K562 (cell line): ENCODE measurements around the gene SETDB1. TPM values are rescaled to one million over a fixed set of nuclear protein-coding genes. Genes with fewer than 3 reads are reported as not detected.

Experiments used
- ARID4B ChIP-seq: sonication (generic); formaldehyde crosslinking; IDR thresholded peaks from 2 replicates; pipeline ENCODE4 v1.8.0; 2022; ENCODE audit warnings: mild to moderate bottlenecking, missing genetic modification reagents
- BRCA1 ChIP-seq, 2 experiments: fragments of 450-650 bp in 1 of 2; sonication (generic) in 1 of 2; formaldehyde crosslinking in 1 of 2; IDR thresholded peaks; 2 replicates each; pipeline versions ENCODE4 v1.5.0 to v1.6.1; 2017 to 2020; ENCODE audit warnings: mild to moderate bottlenecking in 1 of 2, missing genetic modification reagents in 1 of 2
- C11orf30 ChIP-seq: fragments of 450-650 bp; IDR thresholded peaks from 2 replicates; pipeline ENCODE4 v1.6.1; 2016; ENCODE audit warnings: low read depth, mild to moderate bottlenecking
- HIVEP1 ChIP-seq: fragments of 250-450 bp; sonication (Bioruptor Pico); IDR thresholded peaks from 2 replicates; pipeline ENCODE4 v1.4.0; 2020; ENCODE audit warnings: mild to moderate bottlenecking
- JUN ChIP-seq, 2 experiments: sonication (generic) in 1 of 2; formaldehyde crosslinking in 1 of 2; IDR thresholded peaks; 2 replicates each; pipeline versions ENCODE4 v1.6.1 to v1.8.0; 2012 to 2022; ENCODE audit warnings: borderline replicate concordance in 2 of 2, mild to moderate bottlenecking in 2 of 2, improper control_type of control experiment in 1 of 2, low read depth in 1 of 2, low read length in 1 of 2, missing genetic modification reagents in 1 of 2
- MCM5 ChIP-seq: fragments of 450-650 bp; IDR thresholded peaks from 2 replicates; pipeline ENCODE4 v1.6.1; 2016; ENCODE audit warnings: low read depth
- NCOR1 ChIP-seq: fragments of 450-650 bp; IDR thresholded peaks from 2 replicates; pipeline ENCODE4 v1.6.1; 2016; ENCODE audit warnings: mild to moderate bottlenecking, moderate library complexity
- PML ChIP-seq: IDR thresholded peaks from 2 replicates; pipeline ENCODE4 v1.6.1; 2012; ENCODE audit warnings: low read length, inconsistent platforms
- UBTF ChIP-seq, 2 experiments: IDR thresholded peaks; 2 replicates each; pipeline ENCODE4 v1.6.1; 2012; ENCODE audit warnings: improper control_type of control experiment in 2 of 2, low read depth in 2 of 2, low read length in 2 of 2, borderline replicate concordance in 1 of 2
- ZKSCAN8 ChIP-seq: fragments of 200-800 bp; sonication (Bioruptor generic); IDR thresholded peaks from 2 replicates; pipeline ENCODE4 v1.6.1; 2016; ENCODE audit warnings: missing genetic modification characterization, missing compliant biosample characterization
- ZMIZ1 ChIP-seq, 2 experiments: fragments of 150-350 bp in 1 of 2; IDR thresholded peaks; 2 replicates each; pipeline ENCODE4 v1.6.1; 2012 to 2016; ENCODE audit warnings: low read depth in 2 of 2, low read length in 2 of 2, mild to moderate bottlenecking in 1 of 2, moderate library complexity in 1 of 2
- ZNF280B ChIP-seq: fragments of 250-450 bp; sonication (Bioruptor Pico); IDR thresholded peaks from 2 replicates; pipeline ENCODE4 v1.5.1; 2021; ENCODE audit warnings: mild to moderate bottlenecking
- ZNF766 ChIP-seq: fragments of 200-800 bp; sonication (Bioruptor generic); conservative IDR thresholded peaks from 2 replicates; pipeline ENCODE4 v1.6.1; 2016; ENCODE audit warnings: missing genetic modification characterization, missing compliant biosample characterization
- polyA plus RNA-seq, 8 experiments: library from polyadenylated mRNA; depleted of rRNA in 4 of 8; stranded (reverse) in 5 of 8; unstranded in 3 of 8; fragments of >200 nt; fragmentation: Nextera tagmentation in 2 of 8; fragmentation: Illumina TruSeq in 1 of 8; extraction: Ambion mirVana in 2 of 8; extraction: Trizol in 1 of 8; gene quantifications; 2 replicates each; pipeline versions ENCODE4 v1.2.1 to v1.2.3, GENCODE V29; 2011 to 2014; ENCODE audit warnings: inconsistent platforms in 1 of 8, missing spikeins in 1 of 8
- total RNA-seq, 7 experiments: library from RNA; depleted of rRNA in 6 of 7; stranded (reverse); fragments of >200 nt in 6 of 7; fragmentation: Illumina TruSeq in 2 of 7; extraction: Trizol in 2 of 7; gene quantifications; 2 replicates each; pipeline versions ENCODE4 v1.2.1 to v1.2.3, GENCODE V29; 2011 to 2021; ENCODE audit warnings: low replicate concordance in 1 of 7

Gene SETDB1
- total and polyA plus RNA-seq, 9 of the 15 experiments (the other 6 are each of a cell fraction or from before 2014, with no cell fraction given): 21.5 to 64.4 (median 42.0) TPM

- TF ChIP-seq NCOR1 (peak; percentile 38), BRCA1 (IDR thresholded peaks at IDR 0.05) (no peak), BRCA1 (CRISPR knock-in tag; IDR thresholded peaks at IDR 0.05) (no peak), ARID4B (CRISPR knock-in tag) (no peak), ZNF766 (CRISPR knock-in tag) (0 out of 2 replicates have a peak, but pooled peaks have one; percentile 16), JUN (IDR thresholded peaks at IDR 0.05; ENCODE audit: borderline replicate concordance, low read depth, low read length) (peak; percentile 59; the same call in 1 of the 2 replicates), JUN (CRISPR knock-in tag; IDR thresholded peaks at IDR 0.05; ENCODE audit: borderline replicate concordance) (no peak), PML (no peak), ZNF280B (CRISPR knock-in tag) (no peak), MCM5 (no peak), ZMIZ1 (IDR thresholded peaks at IDR 0.05; ENCODE audit: low read depth in 2 of 2, low read length in 2 of 2) (peak in 1 of 2 experiments; percentile 39; a peak in 1 of 4 replicates), HIVEP1 (CRISPR knock-in tag) (0 out of 2 replicates have a peak, but pooled peaks have one; percentile 22), ZKSCAN8 (CRISPR knock-in tag) (no peak), C11orf30 (no peak), UBTF (IDR thresholded peaks at IDR 0.05; ENCODE audit: borderline replicate concordance in 1 of 2, low read depth in 2 of 2, low read length in 2 of 2) (no peak)
These were observed 53.2 kb downstream of the SETDB1 start (continued) for GRCh38 chr1:150979092-150980056.
